ENCODE measurements around the gene NUP62.

Gene NUP62

GRCh38 chr19:49920624-49921363 is 8.5 kb downstream of the NUP62 start:
- DNase-seq (ENCODE audit: low read depth, low spot score) = no peak
- no peak overlapping the region for H3K4me3 ChIP-seq (ENCODE audit: low read depth, low read length)
- in situ Hi-C loops (cut with HindIII; ENCODE audit: low sequenced_read_pairs) = no loop called here
- TF ChIP-seq CTCF (IDR thresholded peaks at IDR 0.05; ENCODE audit: low read depth, low read length) = no peak

GRCh38 chr19:49918089-49918488 is 11.2 kb downstream of the NUP62 start:
- in situ Hi-C loops (cut with HindIII; ENCODE audit: low sequenced_read_pairs) = no loop called here
- DNase-seq (ENCODE audit: low read depth, low spot score) = no peak
- H3K4me3 ChIP-seq (ENCODE audit: low read depth, low read length) = no peak overlapping the region
- no peak for TF ChIP-seq CTCF (IDR thresholded peaks at IDR 0.05; ENCODE audit: low read depth, low read length)

GRCh38 chr19:49916839-49917733 is 12.2 kb downstream of the NUP62 start:
- no peak for DNase-seq (ENCODE audit: low read depth, low spot score)
- in situ Hi-C loops (cut with HindIII; ENCODE audit: low sequenced_read_pairs) = no loop called here
- no peak overlapping the region for H3K4me3 ChIP-seq (ENCODE audit: low read depth, low read length)
- TF ChIP-seq CTCF (IDR thresholded peaks at IDR 0.05; ENCODE audit: low read depth, low read length) = peak; percentile 28

- no peak overlapping the region for H3K4me3 ChIP-seq (ENCODE audit: low read depth, low read length)
- TF ChIP-seq CTCF (IDR thresholded peaks at IDR 0.05; ENCODE audit: low read depth, low read length) = no peak
- in situ Hi-C loops (cut with HindIII; ENCODE audit: low sequenced_read_pairs) = no loop called here
- DNase-seq (ENCODE audit: low read depth, low spot score) = no peak
Measured at GRCh38 chr19:49915271-49915670, 14.0 kb downstream of the NUP62 start.

- in situ Hi-C loops (cut with HindIII; ENCODE audit: low sequenced_read_pairs) = no loop called here
- no peak overlapping the region for H3K4me3 ChIP-seq (ENCODE audit: low read depth, low read length)
- no peak for TF ChIP-seq CTCF (IDR thresholded peaks at IDR 0.05; ENCODE audit: low read depth, low read length)
Measured at GRCh38 chr19:49913720-49914119, 15.6 kb downstream of the NUP62 start.

GRCh38 chr19:49912965-49913685 is 16.2 kb downstream of the NUP62 start:
- in situ Hi-C loops (cut with HindIII; ENCODE audit: low sequenced_read_pairs) = no loop called here
- no peak overlapping the region for H3K4me3 ChIP-seq (ENCODE audit: low read depth, low read length)
- DNase-seq (ENCODE audit: low read depth, low spot score) = no peak
- TF ChIP-seq CTCF (IDR thresholded peaks at IDR 0.05; ENCODE audit: low read depth, low read length) = no peak

More at GRCh38 chr19:49913720-49914119, 15.6 kb downstream of the NUP62 start:
- DNase-seq (ENCODE audit: low read depth, low spot score) = no peak

Data from astrocyte of the spinal cord (primary cell).